Measurements from ENCODE around the gene CENPO. TPM values are rescaled to one million over a fixed set of nuclear protein-coding genes. Genes with fewer than 3 reads are reported as not detected.

Gene CENPO
- total RNA-seq, 1 experiment from 2014 or later: 38.6 TPM

GRCh38 chr2:24830351-24830750, 37.1 kb downstream of the CENPO start (continued):
- TF ChIP-seq, protein P1, sequence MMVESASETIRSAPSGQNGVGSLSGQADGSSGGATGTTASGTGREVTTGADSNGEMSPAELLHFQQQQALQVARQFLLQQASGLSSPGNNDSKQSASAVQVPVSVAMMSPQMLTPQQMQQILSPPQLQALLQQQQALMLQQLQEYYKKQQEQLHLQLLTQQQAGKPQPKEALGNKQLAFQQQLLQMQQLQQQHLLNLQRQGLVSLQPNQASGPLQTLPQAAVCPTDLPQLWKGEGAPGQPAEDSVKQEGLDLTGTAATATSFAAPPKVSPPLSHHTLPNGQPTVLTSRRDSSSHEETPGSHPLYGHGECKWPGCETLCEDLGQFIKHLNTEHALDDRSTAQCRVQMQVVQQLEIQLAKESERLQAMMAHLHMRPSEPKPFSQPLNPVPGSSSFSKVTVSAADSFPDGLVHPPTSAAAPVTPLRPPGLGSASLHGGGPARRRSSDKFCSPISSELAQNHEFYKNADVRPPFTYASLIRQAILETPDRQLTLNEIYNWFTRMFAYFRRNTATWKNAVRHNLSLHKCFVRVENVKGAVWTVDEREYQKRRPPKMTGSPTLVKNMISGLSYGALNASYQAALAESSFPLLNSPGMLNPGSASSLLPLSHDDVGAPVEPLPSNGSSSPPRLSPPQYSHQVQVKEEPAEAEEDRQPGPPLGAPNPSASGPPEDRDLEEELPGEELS (CRISPR knock-in tag; IDR thresholded peaks at IDR 0.05): no peak
- TF ChIP-seq, protein P2, sequence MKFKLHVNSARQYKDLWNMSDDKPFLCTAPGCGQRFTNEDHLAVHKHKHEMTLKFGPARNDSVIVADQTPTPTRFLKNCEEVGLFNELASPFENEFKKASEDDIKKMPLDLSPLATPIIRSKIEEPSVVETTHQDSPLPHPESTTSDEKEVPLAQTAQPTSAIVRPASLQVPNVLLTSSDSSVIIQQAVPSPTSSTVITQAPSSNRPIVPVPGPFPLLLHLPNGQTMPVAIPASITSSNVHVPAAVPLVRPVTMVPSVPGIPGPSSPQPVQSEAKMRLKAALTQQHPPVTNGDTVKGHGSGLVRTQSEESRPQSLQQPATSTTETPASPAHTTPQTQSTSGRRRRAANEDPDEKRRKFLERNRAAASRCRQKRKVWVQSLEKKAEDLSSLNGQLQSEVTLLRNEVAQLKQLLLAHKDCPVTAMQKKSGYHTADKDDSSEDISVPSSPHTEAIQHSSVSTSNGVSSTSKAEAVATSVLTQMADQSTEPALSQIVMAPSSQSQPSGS (CRISPR knock-in tag; IDR thresholded peaks at IDR 0.05; ENCODE audit: borderline replicate concordance, low read depth): no peak
- TF ChIP-seq, protein P3, sequence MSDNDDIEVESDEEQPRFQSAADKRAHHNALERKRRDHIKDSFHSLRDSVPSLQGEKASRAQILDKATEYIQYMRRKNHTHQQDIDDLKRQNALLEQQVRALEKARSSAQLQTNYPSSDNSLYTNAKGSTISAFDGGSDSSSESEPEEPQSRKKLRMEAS (CRISPR knock-in tag; IDR thresholded peaks at IDR 0.05): no peak

DNA sequence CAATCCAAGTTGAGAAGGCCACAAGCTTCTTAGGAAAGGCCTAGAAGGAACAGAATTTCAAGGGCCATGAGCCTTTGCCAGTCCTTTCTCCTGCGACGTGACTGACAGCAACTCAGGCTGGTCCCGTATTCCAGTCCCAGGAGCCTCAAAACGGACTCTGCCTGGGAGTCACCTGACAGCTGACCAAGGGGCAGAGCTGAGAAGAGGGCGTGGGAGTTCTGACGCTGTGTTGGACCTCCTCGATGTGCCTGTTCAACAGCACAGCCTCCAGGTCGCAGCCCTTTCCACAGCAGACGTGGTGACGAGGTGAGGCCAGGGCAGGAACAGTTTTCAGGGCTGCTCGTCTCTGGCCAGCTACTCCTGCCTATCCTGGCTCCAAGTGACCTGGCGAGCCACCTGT, 37.6 kb downstream of the CENPO start:
- Mint-ChIP-seq H3K4me3 (no peak overlapping the region), H3K27ac (no peak overlapping the region), H3K27me3 (ENCODE audit: low read depth) (no peaks in the 10 kb centered on the region; the same call in 1 of the 2 replicates), H3K36me3 (peaks cover 21% of the 10 kb centered on the region), H3K9me3 (peaks cover under 1% of the 10 kb centered on the region; the same call in 1 of the 2 replicates), H3K4me1 (peaks cover 35% of the 10 kb centered on the region)
- POLR2A ChIA-PET: no interaction called here
- TF ChIP-seq NR1H2 (CRISPR knock-in tag; IDR thresholded peaks at IDR 0.05): no peak
- no peak for TF ChIP-seq TCF7 (CRISPR knock-in tag; IDR thresholded peaks at IDR 0.05; ENCODE audit: low read depth)
- CTCF ChIA-PET: interaction anchor here (0.8 to 2.5 kb wide), 15 partner anchors 9 to 420 kb away, joined by 3 to 10 read pairs (median 4); partner anchors contain the start of gene EFR3B
- no peak for ATAC-seq
- peak; percentile 6 for DNase-seq (ENCODE audit: low spot score)

DNA sequence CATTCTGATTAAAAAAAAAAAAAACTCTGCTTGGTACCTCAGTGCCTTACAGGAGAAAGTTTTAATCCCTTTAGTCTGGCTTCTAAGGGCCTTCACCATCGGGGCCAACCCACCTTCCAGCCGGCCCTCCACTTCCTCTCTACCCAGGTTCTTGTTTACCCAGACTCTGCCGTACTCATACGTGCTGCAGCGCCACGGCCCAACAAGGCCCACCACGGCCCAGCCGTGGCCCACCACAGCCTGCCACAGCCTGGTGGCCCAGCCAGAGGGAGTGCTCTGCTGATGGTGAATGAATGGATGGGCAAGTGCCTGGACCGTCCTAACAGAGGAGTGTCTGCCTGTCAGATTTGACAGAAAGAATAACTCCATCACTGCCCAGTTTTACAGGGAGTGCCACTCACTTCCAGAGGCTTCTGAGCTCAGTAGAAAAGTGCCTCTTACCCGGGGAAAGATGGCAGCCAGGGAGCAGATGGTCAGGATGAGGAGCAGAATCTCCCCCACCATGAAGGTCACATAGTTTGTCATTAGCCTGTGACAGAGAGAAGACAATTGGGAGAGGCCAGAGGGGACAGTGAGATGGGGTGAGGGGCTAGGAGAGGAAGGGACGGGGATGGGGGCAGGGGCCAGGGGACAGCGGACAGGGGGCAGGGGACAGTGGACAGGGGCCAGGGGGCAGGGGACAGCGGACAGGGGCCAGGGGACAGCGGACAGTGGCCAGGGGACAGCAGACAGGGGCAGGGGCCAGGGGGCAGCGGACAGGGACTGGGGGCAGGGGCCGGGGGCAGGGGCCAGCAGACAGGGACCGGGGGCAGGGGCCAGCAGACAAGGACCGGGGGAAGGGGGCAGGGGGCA, 38.2 kb downstream of the CENPO start:
- Mint-ChIP-seq H3K4me3 (no peak overlapping the region), H3K36me3 (peaks cover 26% of the 10 kb centered on the region), H3K27ac (no peak overlapping the region), H3K27me3 (ENCODE audit: low read depth) (no peaks in the 10 kb centered on the region; the same call in 1 of the 2 replicates), H3K4me1 (peaks cover 30% of the 10 kb centered on the region), H3K9me3 (no peaks in the 10 kb centered on the region)
- POLR2A ChIA-PET: no interaction called here
- DNase-seq (ENCODE audit: low spot score): peak; percentile 4
- CTCF ChIA-PET: interaction anchor here (0.8 to 2.5 kb wide), 8 partner anchors 9 to 421 kb away, joined by 3 to 10 read pairs (median 4); no protein-coding TSS in a partner anchor
- ATAC-seq: no peak
- TF ChIP-seq, protein P4, sequence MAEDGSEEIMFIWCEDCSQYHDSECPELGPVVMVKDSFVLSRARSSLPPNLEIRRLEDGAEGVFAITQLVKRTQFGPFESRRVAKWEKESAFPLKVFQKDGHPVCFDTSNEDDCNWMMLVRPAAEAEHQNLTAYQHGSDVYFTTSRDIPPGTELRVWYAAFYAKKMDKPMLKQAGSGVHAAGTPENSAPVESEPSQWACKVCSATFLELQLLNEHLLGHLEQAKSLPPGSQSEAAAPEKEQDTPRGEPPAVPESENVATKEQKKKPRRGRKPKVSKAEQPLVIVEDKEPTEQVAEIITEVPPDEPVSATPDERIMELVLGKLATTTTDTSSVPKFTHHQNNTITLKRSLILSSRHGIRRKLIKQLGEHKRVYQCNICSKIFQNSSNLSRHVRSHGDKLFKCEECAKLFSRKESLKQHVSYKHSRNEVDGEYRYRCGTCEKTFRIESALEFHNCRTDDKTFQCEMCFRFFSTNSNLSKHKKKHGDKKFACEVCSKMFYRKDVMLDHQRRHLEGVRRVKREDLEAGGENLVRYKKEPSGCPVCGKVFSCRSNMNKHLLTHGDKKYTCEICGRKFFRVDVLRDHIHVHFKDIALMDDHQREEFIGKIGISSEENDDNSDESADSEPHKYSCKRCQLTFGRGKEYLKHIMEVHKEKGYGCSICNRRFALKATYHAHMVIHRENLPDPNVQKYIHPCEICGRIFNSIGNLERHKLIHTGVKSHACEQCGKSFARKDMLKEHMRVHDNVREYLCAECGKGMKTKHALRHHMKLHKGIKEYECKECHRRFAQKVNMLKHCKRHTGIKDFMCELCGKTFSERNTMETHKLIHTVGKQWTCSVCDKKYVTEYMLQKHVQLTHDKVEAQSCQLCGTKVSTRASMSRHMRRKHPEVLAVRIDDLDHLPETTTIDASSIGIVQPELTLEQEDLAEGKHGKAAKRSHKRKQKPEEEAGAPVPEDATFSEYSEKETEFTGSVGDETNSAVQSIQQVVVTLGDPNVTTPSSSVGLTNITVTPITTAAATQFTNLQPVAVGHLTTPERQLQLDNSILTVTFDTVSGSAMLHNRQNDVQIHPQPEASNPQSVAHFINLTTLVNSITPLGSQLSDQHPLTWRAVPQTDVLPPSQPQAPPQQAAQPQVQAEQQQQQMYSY (CRISPR knock-in tag; IDR thresholded peaks at IDR 0.05): no peak
- TF ChIP-seq, protein P5, sequence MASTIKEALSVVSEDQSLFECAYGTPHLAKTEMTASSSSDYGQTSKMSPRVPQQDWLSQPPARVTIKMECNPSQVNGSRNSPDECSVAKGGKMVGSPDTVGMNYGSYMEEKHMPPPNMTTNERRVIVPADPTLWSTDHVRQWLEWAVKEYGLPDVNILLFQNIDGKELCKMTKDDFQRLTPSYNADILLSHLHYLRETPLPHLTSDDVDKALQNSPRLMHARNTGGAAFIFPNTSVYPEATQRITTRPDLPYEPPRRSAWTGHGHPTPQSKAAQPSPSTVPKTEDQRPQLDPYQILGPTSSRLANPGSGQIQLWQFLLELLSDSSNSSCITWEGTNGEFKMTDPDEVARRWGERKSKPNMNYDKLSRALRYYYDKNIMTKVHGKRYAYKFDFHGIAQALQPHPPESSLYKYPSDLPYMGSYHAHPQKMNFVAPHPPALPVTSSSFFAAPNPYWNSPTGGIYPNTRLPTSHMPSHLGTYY (CRISPR knock-in tag; IDR thresholded peaks at IDR 0.05): no peak
- TF ChIP-seq GRHL2 (CRISPR knock-in tag; IDR thresholded peaks at IDR 0.05; ENCODE audit: insufficient replicate concordance, severe bottlenecking): no peak
- TF ChIP-seq, protein P6, sequence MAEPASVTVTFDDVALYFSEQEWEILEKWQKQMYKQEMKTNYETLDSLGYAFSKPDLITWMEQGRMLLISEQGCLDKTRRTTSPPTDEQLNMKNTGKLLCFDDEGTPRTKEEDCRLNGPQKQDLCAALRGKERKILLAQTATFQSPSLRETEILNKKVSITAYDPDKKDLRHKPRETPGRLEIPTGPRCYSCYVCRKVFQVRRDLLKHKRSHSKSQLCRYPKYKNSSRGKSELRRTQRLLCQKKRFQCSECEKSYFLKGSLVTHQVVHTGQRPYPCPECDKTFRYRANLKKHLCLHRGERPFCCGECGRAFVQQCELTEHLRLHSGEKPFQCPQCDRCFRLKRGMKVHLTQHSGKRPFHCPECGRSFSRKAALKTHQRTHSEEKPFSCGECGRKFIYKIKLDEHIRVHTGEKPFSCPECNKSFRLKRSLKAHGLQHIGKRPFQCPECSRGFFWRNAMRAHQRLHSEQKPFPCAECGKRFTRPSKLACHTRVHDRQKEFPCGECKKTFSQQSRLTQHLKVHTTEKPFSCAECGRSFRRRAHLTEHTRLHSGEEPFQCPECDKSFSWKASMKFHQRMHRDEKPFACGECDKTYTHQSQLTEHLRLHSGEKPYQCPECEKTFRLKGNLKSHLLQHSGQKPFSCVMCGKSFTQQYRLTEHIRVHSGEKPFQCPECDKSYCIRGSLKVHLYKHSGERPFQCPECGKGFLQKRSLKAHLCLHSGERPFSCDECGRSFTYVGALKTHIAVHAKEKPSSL (CRISPR knock-in tag; conservative IDR thresholded peaks at IDR 0.05): no peak
- TF ChIP-seq FOXP1 (CRISPR knock-in tag; IDR thresholded peaks at IDR 0.05; ENCODE audit: borderline replicate concordance): no peak
- no peak for TF ChIP-seq EMX1 (CRISPR knock-in tag; IDR thresholded peaks at IDR 0.05)
- no peak for TF ChIP-seq HMGA2 (CRISPR knock-in tag; IDR thresholded peaks at IDR 0.05)
- TF ChIP-seq RELA (CRISPR knock-in tag; IDR thresholded peaks at IDR 0.05; ENCODE audit: borderline replicate concordance): no peak
- no peak for TF ChIP-seq ETV6 (CRISPR knock-in tag; IDR thresholded peaks at IDR 0.05)
- no peak for TF ChIP-seq CTCF (IDR thresholded peaks at IDR 0.05)
